ENCODE data around the gene CDYL. TPM values are rescaled to one million over a fixed set of nuclear protein-coding genes. Genes with fewer than 3 reads are reported as not detected.

CDYL gene, protein sequence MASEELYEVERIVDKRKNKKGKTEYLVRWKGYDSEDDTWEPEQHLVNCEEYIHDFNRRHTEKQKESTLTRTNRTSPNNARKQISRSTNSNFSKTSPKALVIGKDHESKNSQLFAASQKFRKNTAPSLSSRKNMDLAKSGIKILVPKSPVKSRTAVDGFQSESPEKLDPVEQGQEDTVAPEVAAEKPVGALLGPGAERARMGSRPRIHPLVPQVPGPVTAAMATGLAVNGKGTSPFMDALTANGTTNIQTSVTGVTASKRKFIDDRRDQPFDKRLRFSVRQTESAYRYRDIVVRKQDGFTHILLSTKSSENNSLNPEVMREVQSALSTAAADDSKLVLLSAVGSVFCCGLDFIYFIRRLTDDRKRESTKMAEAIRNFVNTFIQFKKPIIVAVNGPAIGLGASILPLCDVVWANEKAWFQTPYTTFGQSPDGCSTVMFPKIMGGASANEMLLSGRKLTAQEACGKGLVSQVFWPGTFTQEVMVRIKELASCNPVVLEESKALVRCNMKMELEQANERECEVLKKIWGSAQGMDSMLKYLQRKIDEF
- total RNA-seq: 19.3 and 22.1 TPM in 2 replicates

DNA sequence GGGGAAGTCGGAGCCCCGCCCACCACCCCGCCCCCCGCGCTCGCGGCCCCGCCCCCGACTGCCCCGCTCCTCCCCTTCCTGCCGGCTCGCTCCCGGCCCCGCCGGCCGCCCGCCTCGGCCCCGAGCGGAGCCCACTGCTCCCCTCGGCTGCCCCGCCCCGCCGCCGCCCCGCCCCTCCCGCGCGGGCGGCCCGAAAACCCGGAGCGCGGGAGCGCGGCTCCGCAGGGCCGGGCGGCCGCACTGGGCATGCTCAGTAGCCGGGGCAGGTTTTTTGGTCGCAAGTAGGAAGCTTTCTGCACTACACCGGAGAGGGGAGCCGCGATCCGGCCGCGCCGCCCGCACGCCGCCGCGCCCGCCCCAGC lies at the start of gene CDYL:
Gene CDYL (plus strand): TSS at position 274 of the 362 bp plus-strand sequence. CDS start 380 bp downstream, outside the sequence.

DNA sequence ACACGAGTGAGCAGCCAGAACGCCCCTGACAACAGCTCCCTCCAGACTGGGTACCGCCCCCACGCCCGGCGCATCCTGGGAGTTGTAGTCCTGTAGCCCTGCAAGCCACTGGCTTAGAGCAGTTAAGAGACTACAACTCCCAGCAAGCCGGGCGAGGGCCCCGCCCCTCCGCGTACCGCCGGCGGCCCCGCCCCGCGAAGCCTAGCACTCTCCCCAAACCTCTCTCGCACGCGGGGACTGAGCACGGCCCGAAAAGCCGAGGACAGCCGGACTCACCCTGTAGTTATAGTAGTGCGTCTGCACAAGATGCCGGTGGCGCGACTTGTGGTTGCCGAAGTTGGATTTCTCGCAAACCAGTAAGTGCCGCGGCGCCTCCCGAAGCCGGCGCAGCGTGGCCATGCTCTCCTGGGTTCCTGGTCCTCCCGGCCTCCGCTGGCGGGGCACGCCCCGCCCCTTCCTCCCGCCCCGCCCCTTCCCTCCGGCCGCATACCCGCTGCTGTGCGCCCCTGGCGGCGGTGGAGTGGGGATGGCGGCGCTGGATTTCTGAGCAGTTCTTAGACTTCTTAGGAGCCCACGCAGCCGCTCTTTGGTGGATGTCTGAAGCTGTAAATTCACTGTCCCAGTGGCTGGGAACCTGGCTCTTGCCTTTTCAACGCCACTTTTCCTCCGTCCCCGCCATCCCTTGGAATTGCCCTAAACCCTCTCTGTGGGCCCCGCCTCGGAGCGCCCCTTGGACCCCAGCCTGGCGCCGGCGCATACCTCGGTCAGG lies 227.6 kb downstream of the CDYL start, which contains the start of gene RPP40:
Gene RPP40 (minus strand): TSS at position 434 of the 769 bp plus-strand sequence. CDS start 35 bp downstream, at position 399.

Other genes starting within 250 kb of the CDYL start
- 12.0 and 20.2 TPM in 2 replicates for gene RPP40, start 227.6 kb downstream of the CDYL start, total RNA-seq

Measured in epithelial cell of umbilical artery (primary cell).